GM15510 (cell line): ENCODE results near the gene SPINK5.

Experiments used
- POLR2A ChIP-seq: IDR thresholded peaks from 3 replicates; pipeline ENCODE4 v1.6.1; 2011; ENCODE audit warnings: borderline replicate concordance; ENCODE audit not compliant: insufficient read length; ENCODE audit errors: extremely low read depth

SPINK5 gene, protein sequence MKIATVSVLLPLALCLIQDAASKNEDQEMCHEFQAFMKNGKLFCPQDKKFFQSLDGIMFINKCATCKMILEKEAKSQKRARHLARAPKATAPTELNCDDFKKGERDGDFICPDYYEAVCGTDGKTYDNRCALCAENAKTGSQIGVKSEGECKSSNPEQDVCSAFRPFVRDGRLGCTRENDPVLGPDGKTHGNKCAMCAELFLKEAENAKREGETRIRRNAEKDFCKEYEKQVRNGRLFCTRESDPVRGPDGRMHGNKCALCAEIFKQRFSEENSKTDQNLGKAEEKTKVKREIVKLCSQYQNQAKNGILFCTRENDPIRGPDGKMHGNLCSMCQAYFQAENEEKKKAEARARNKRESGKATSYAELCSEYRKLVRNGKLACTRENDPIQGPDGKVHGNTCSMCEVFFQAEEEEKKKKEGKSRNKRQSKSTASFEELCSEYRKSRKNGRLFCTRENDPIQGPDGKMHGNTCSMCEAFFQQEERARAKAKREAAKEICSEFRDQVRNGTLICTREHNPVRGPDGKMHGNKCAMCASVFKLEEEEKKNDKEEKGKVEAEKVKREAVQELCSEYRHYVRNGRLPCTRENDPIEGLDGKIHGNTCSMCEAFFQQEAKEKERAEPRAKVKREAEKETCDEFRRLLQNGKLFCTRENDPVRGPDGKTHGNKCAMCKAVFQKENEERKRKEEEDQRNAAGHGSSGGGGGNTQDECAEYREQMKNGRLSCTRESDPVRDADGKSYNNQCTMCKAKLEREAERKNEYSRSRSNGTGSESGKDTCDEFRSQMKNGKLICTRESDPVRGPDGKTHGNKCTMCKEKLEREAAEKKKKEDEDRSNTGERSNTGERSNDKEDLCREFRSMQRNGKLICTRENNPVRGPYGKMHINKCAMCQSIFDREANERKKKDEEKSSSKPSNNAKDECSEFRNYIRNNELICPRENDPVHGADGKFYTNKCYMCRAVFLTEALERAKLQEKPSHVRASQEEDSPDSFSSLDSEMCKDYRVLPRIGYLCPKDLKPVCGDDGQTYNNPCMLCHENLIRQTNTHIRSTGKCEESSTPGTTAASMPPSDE

DNA sequence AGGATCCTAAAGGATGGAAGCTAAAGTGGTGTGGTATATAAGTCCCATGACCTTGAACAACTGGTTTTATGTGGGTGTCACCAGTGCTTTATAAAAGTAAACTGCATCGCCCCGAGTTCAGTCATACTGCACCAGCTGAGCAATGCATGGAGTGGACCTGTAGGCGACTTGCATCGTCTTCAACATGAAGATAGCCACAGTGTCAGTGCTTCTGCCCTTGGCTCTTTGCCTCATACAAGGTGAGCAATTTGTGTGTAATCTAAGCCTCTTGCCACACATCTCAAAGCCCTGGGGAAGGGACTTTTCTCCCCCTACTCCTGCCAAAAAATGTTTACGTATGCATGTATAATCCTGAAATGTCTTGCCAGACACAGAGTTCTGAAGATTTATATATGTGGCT lies at the start of gene SPINK5:
TSS of gene SPINK5 (plus strand) at position 120 of the 400 bp plus-strand sequence. CDS start at position 185, 65 bp downstream.
- no peak for TF ChIP-seq POLR2A

DNA sequence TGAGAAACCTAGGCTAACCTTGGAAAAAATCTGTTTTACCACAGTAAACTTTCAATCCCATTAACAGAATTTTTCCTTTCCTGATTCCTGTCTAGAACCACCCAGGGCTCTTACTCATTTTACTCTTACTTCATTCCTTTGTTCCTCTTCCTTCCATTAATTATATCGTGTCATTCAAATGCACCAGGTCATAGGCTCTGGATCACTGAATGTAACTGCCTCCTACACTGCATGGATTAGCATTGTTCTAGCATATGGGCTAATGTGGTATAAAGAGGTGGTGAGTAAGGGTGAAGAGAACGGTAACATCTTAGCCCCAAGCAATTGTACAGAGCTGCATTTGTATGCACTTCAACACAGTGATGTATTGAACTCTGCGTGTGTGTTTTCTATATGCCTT lies 49.5 kb upstream of the SPINK5 start:
- TF ChIP-seq POLR2A = no peak

DNA sequence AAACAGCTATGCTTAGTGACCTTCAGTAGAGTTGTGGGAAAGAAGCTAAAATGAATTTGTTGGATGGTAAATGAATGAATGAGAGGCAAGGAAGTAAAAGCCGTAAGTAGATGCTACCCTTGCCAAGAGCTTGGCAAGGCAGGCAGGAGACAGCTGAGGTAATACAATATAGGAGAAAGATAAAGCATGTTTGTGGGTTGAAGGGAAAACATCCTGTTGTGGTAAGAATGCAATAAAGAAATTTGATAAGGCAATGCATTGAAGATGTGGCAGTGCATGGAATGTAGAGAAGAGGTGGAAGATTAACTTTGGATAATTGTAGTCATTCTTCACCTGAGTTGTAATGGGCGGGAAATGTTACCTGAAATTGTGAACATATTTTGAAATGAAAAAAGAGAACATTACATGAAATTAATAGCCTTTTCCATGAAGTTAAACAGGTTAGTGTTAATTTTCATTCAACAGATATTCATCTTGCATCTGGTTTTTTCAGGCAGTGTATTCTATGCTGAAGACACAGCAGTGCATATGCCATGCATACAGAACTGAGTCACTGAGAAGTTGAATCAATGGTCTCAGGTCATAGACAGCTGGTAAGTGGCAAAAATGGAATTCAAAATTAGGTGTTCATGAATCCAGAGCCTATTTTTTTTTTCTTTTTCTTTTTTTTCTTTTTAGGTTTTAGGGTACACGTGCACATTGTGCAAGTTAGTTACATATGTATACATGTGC lies 43.4 kb upstream of the SPINK5 start:
- TF ChIP-seq POLR2A = no peak

- no peak for TF ChIP-seq POLR2A
Observed at GRCh38 chr5:148027505-148027904, 36.3 kb upstream of the SPINK5 start.

DNA sequence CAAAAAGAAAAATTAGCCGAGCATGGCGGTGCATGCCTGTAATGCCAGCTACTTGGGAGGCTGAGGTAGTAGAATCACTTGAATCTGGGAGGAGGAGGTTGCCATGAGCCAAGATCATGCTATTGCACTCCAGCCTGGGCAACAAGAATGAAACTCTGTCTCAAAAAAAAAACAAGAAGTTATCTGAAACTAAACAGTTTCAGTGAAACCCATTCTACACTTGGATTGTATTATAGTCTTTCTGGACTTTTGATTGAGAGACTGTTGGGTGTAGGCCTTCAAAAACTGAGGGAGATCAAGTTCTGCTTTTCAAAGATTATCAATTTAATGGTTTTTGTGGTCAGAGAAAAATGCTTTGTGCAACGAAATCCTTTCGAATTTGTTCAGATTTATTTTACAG lies 34.6 kb upstream of the SPINK5 start:
- TF ChIP-seq POLR2A = no peak

GRCh38 chr5:148033134-148033533 lies 30.6 kb upstream of the SPINK5 start:
- no peak for TF ChIP-seq POLR2A

DNA sequence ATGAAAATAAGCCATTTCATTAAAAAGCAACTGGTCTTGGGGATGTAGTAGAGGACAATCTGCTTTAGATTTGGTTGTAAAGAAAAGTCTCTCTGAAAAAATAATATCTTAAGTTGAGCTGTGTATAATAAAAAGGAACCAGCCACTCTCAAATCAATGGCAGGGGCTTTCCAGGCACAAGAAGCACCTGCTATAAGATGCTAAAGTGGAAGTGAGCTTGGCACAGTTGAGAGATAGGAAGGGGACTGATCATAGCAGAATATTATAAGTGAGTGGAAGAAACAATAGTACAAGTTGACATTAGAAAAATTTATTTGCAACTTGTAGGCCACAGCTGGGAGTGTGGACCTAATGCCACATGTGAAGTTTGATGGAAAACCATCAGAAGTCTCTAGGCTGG lies 28.1 kb upstream of the SPINK5 start:
- TF ChIP-seq POLR2A = no peak

GRCh38 chr5:148042881-148043280 lies 20.9 kb upstream of the SPINK5 start:
- no peak for TF ChIP-seq POLR2A

DNA sequence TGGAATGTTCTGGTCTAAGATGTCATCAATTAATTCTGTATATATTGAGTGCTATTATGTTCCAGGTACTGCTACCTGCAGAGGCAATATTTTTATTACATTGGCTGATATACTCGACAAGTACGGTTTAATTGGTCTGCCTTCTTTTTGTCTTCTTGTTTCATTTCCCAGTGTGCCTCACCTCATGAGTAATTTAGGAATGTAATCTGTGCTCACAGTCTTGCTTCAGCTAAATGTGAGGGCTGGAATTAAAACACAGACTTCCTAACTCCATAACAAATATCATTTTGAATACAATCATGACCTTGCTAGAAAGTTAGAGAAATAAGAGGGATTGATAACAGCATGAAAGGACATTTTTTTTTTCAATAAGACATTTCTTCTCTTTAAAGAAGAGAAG lies 20.1 kb upstream of the SPINK5 start:
- TF ChIP-seq POLR2A = no peak

DNA sequence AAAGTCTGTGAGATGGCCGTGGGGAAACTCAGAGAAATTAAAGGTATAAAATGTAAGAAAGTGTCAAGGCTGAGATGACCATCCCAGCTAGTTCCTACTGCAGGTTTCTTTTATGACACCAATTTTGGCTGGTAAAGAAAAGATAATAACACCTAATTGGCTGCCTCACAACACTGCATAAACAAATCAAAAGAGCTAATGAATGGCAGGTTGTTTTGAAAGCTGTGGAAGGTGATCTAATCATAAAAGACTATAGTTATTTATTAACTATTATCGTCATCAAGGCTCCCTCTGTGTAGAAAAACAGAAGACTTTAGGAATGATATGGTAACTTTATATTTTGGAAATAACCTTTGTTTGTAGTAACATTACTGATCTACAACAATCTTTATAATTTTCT lies 3.5 kb upstream of the SPINK5 start:
- no peak for TF ChIP-seq POLR2A

DNA sequence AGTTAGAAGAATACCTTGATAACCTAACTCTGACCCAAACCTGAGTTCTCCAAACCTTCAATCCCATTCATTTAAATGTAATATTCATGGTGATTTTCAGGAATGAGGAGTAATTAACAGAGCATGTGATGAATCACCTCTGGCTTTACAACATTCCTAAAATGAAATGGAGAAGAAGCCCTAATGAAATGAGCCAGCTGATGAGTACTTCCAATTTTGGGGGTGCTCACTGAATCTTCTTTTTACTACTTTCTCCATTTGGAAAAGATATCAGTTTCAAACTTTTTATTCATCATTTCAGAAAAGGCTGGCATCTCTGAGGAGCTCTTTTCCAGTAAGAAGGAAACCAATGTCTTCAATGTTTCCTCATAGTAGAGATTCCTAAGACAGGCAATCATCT lies 2.9 kb upstream of the SPINK5 start:
- no peak for TF ChIP-seq POLR2A

- TF ChIP-seq POLR2A = no peak
Observed at GRCh38 chr5:148070621-148071020, 6.8 kb downstream of the SPINK5 start.

DNA sequence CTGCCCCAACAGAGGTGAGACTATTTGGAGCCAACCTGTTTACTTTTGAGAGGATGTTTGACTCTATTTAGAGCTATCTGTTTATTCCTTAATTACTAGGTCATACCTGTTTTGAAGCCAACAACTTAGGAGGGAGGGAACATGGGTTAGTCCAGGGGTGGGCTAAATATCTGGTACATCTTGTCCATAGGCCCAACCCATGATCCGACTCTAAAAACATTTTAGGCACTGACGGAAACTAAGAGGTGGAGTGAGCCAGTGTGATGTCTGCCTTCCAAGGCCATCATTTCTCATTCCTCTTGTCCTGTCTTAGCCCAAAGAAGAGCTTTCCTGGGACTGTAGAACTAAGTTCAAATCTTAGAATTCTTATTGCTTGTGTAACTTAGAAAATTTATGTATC lies 8.4 kb downstream of the SPINK5 start:
- no peak for TF ChIP-seq POLR2A

DNA sequence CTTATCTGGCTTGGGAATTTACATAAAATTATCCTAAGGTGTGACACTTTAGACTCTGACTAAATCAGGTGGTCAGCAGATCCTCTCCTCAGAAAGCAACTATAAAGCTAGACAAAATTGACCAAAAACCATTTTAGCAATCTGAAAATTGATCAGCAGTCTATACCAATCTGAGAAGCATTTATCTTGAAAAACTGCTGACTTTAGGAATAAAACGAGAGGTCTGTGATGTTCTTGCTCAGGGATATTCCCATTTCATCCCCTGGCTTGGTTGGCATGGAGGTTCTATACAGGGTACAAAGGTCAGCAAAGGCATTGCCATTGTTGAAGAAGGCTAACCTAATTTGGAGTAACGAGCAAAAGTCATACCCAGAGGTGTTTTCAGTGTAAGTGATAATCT lies 11.7 kb downstream of the SPINK5 start:
- no peak for TF ChIP-seq POLR2A

DNA sequence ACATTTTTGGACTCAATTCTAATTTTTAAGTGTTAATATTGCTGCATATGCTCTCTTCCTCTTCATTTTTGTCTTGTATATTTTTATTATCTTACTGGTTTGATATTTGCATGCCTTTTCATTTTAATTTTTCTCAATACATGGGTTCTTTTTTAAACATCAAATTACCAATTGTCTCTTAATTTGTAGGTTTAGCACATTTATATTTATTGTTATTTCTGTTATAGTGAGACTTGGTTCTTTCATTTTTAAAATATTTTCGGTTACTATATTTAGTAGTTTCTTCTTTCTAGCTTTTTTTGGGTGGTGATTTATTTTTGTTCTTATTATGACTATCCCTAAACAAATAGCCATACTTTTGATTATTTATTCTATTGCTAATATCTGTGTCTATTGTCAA lies 19.4 kb downstream of the SPINK5 start:
- no peak for TF ChIP-seq POLR2A

- no peak for TF ChIP-seq POLR2A
Observed at GRCh38 chr5:148084269-148084668, 20.5 kb downstream of the SPINK5 start.

DNA sequence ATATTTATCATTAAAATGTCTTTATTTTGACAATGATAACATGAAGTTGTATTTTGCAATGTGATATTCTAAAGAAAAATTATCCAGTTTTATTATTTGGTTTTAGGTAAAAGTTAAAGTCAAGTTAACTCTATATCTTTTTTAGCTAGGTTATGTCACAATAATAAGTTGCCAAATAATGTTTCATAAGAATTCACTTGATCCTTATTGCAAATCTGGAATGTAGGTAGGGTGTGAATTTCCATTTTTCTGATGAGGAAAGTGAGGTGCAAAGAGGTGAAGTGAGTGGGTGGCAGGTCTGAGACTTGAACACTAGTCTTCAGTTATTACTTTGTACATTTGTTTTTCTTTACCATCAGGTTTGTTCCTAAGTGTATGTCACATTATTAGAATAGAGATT lies 21.5 kb downstream of the SPINK5 start:
- no peak for TF ChIP-seq POLR2A
